Uterus (tissue), 4 donors: ENCODE data around the gene MUSTN1. TPM values are rescaled to one million over a fixed set of nuclear protein-coding genes. Genes with fewer than 3 reads are reported as not detected.

Experiments
- DNase-seq, 2 donors: peaks; one replicate each; pipeline ENCODE4 v3.0.0-alpha.2; 2019 to 2020
- H3K27ac ChIP-seq, 2 donors: fragments of 200-600 bp; sonication (generic); 1 replicate in 1 of 2; 2 replicates in 1 of 2; pipeline ENCODE4 v1.5.1; 2016 to 2018
- H3K27me3 ChIP-seq, 2 donors: fragments of 200-600 bp; sonication (generic); one replicate each; pipeline ENCODE4 v1.5.1; 2018 to 2019; ENCODE audit warnings: control low read depth in 1 of 2
- H3K36me3 ChIP-seq, 2 donors: fragments of 200-600 bp; sonication (generic); one replicate each; pipeline ENCODE4 v1.5.1; 2019; ENCODE audit warnings: control low read depth in 1 of 2
- H3K4me1 ChIP-seq, 2 donors: fragments of 200-600 bp; sonication (generic); one replicate each; pipeline ENCODE4 v1.5.1; 2018 to 2019; ENCODE audit warnings: control low read depth in 1 of 2
- H3K4me3 ChIP-seq, 2 donors: fragments of 200-600 bp; sonication (generic); 1 replicate in 1 of 2; 2 replicates in 1 of 2; pipeline ENCODE4 v1.5.1; 2018 to 2019; ENCODE audit warnings: mild to moderate bottlenecking in 1 of 2
- H3K9me3 ChIP-seq, 2 donors: fragments of 200-600 bp; sonication (generic); one replicate each; pipeline ENCODE4 v1.5.1; 2019; ENCODE audit warnings: control low read depth in 1 of 2
- CTCF ChIP-seq, 4 experiments: fragments of 200-600 bp in 2 of 4; fragments of 450-650 bp in 2 of 4; sonication (generic) in 2 of 4; IDR thresholded peaks; one replicate each; pipeline ENCODE4 v1.5.1; 2016 to 2019; ENCODE audit warnings: antibody characterized with exemption in 4 of 4, mild to moderate bottlenecking in 2 of 4, moderate library complexity in 1 of 4
- POLR2A ChIP-seq, 2 donors: fragments of 450-650 bp; IDR thresholded peaks; one replicate each; pipeline ENCODE4 v1.6.1; 2016; ENCODE audit warnings: antibody characterized with exemption in 2 of 2, mild to moderate bottlenecking in 1 of 2, moderate library complexity in 1 of 2
- intact Hi-C: fragments of 100-400 bp; cut with DNase I; formaldehyde crosslinking; loops from one replicate; pipeline ENCODE4 v1.15.1; 2023; ENCODE audit warnings: low total_unique reads
- total RNA-seq, 4 donors: library from RNA; depleted of rRNA in 3 of 4; stranded (reverse); fragments of >200 nt in 3 of 4; gene quantifications; one replicate each; pipeline versions ENCODE4 v1.1.0 to v1.2.4, GENCODE V29; 2014 to 2023
- donor health status: DM: yes; HTN: yes; CAD: no.

Gene MUSTN1
- total RNA-seq, 4 donors from 2014 or later: 1.8 to 35.2 (median 8.7) TPM; not detected in 1

DNA sequence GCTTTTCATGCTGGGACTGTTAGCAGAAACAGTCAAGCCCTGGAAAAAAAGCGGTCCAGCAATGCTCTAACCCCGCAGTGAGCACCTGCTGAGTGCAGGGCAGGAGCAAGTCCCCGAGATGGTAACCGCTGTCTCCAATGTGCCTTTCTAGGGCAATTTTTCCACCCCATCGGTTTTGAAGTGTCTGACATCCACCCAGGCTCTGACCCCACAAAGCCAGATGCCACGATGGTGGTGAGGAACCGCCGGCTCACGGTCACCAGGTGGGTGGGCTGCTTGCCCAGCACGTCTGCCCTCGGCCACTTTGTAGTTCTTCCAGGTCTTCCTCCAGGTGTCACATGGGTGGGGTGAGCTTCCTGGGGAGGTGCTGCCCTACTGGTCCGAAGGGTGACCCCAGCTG, 43.5 kb downstream of the MUSTN1 start:
- DNase-seq: no peak
- Histone ChIP-seq H3K4me3 (no peak overlapping the region), H3K27ac (no peak overlapping the region), H3K27me3 (no peaks in the 10 kb centered on the region), H3K36me3 (no peaks in the 10 kb centered on the region), H3K4me1 (no peaks in the 10 kb centered on the region), H3K9me3 (no peaks in the 10 kb centered on the region)
- intact Hi-C loops: no loop called here
- TF ChIP-seq POLR2A (IDR thresholded peaks at IDR 0.05) (no peak), CTCF (IDR thresholded peaks at IDR 0.05) (no peak)

DNA sequence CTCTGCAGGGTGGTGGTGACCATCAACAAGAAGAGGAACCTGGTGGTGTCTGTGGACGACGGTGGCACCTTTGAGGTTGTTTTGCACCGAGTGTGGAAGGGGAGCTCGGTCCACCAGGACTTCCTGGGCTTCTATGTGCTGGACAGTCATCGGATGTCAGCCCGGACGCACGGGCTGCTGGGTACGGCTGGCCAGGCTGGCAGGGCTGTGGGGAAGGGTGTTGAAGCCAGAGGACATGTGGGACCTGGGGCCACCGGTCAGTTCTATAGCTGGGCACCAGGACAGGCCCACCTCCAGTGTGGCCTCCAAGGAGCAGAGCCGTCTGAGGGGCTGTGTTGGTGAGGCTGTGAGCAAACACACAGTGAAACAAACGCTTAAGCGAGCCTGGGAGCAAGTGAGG, 44.1 kb downstream of the MUSTN1 start:
- Histone ChIP-seq H3K27me3 (no peaks in the 10 kb centered on the region), H3K36me3 (no peaks in the 10 kb centered on the region), H3K4me1 (no peaks in the 10 kb centered on the region), H3K4me3 (no peak overlapping the region), H3K9me3 (no peaks in the 10 kb centered on the region), H3K27ac (no peak overlapping the region)
- no peak for TF ChIP-seq CTCF (IDR thresholded peaks at IDR 0.05)
- TF ChIP-seq POLR2A (IDR thresholded peaks at IDR 0.05): no peak
- DNase-seq: no peak
- intact Hi-C loops: no loop called here

DNA sequence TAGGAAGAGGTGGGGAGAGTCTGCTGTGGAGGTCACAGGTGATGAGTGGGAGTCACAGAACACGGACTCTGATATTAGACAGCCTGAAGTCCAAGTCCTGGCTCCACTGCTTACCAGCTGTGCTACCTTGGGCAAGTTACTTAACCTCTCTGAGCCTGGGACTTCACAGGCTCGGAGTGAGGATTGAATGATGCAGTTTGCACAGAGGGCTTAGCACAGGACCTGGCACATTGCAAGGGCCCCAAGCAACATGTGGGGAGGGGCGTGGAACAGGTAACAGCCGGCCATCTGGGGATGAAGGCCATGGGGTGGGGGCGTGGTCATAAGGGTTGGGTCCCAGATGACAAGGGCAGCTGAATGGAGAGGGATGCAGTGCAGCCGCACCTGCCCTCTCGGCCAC, 44.5 kb downstream of the MUSTN1 start:
- DNase-seq: no peak
- no peaks in the 10 kb centered on the region for H3K36me3 ChIP-seq
- TF ChIP-seq CTCF (IDR thresholded peaks at IDR 0.05) (no peak), POLR2A (IDR thresholded peaks at IDR 0.05) (no peak)
- H3K4me3 ChIP-seq: no peak overlapping the region
- no peak overlapping the region for H3K27ac ChIP-seq
- no peaks in the 10 kb centered on the region for H3K27me3 ChIP-seq
- intact Hi-C loops: no loop called here
- no peaks in the 10 kb centered on the region for H3K9me3 ChIP-seq
- H3K4me1 ChIP-seq: no peaks in the 10 kb centered on the region

GRCh38 chr3:52789746-52790040, 45.1 kb downstream of the MUSTN1 start:
- intact Hi-C loops: no loop called here
- no peak for DNase-seq

More at GRCh38 chr3:52789746-52790040, 45.1 kb downstream of the MUSTN1 start:
- Histone ChIP-seq H3K4me3 (no peak overlapping the region), H3K27ac (no peak overlapping the region), H3K4me1 (no peaks in the 10 kb centered on the region), H3K27me3 (no peaks in the 10 kb centered on the region), H3K36me3 (no peaks in the 10 kb centered on the region), H3K9me3 (no peaks in the 10 kb centered on the region)
- TF ChIP-seq POLR2A (IDR thresholded peaks at IDR 0.05) (no peak), CTCF (IDR thresholded peaks at IDR 0.05) (no peak)
